Caco-2 (cell line): ENCODE results near the gene SCAP. TPM values are rescaled to one million over a fixed set of nuclear protein-coding genes. Genes with fewer than 3 reads are reported as not detected.

Experiments
- BruUV-seq: library from RNA; stranded (reverse); fragments of 400-500 nt; replicated peaks from 2 replicates; lab custom pipeline; 2021; lab: Mats Ljungman, UMichigan
- CTCF ChIA-PET: fragments of 300-600 bp; sonication (Branson Sonifier 250); formaldehyde crosslinking; loops from one replicate; lab custom pipeline; 2022; ENCODE audit warnings: antibody characterized with exemption; lab: Charles Lee
- POLR2A ChIA-PET: fragments of 300-600 bp; sonication (Branson Sonifier 250); formaldehyde crosslinking; loops from one replicate; lab custom pipeline; 2022; ENCODE audit warnings: antibody characterized with exemption; lab: Charles Lee
- DNase-seq, 2 experiments: peaks; one replicate each; pipeline versions ENCODE4 v3.0.0 to v3.0.0-alpha.2; 2020 to 2022
- H3K27me3 ChIP-seq: replicated peaks from 2 replicates; pipeline ENCODE4 v1.6.0; 2011; ENCODE audit warnings: low read length; ENCODE audit not compliant: control insufficient read depth, insufficient read depth
- H3K36me3 ChIP-seq: 2 replicates; pipeline ENCODE4 v1.5.1; 2011; ENCODE audit warnings: low read length; ENCODE audit not compliant: control insufficient read depth, insufficient read depth
- H3K4me1 ChIP-seq: fragments of 250-450 bp; sonication (Bioruptor Pico); 2 replicates; pipeline ENCODE4 v1.5.1; 2020; ENCODE audit warnings: mild to moderate bottlenecking
- H3K4me3 ChIP-seq: 2 replicates; pipeline ENCODE4 v1.5.1; 2011; ENCODE audit warnings: low read depth, mild to moderate bottlenecking, control low read depth, low read length
- H3K9me3 ChIP-seq: fragments of 250-450 bp; sonication (Bioruptor Pico); 2 replicates; pipeline ENCODE4 v1.5.1; 2020; ENCODE audit warnings: mild to moderate bottlenecking, moderate library complexity
- H3K27ac Mint-ChIP-seq: one replicate; pipeline ENCODE4 v1.8.0; 2022; ENCODE audit warnings: mixed read lengths; ENCODE audit not compliant: unreplicated experiment
- H3K27me3 Mint-ChIP-seq: one replicate; pipeline ENCODE4 v1.8.0; 2022; ENCODE audit warnings: mixed read lengths; ENCODE audit not compliant: insufficient read depth, unreplicated experiment
- H3K36me3 Mint-ChIP-seq: one replicate; pipeline ENCODE4 v1.8.0; 2022; ENCODE audit warnings: mild to moderate bottlenecking, mixed read lengths; ENCODE audit not compliant: insufficient read depth, unreplicated experiment
- H3K4me1 Mint-ChIP-seq: one replicate; pipeline ENCODE4 v1.8.0; 2022; ENCODE audit warnings: low read depth, mixed read lengths; ENCODE audit not compliant: unreplicated experiment
- H3K4me3 Mint-ChIP-seq: one replicate; pipeline ENCODE4 v1.8.0; 2022; ENCODE audit warnings: mild to moderate bottlenecking, moderate library complexity, mixed read lengths; ENCODE audit not compliant: unreplicated experiment
- H3K9me3 Mint-ChIP-seq: one replicate; pipeline ENCODE4 v1.8.0; 2022; ENCODE audit warnings: mixed read lengths; ENCODE audit not compliant: unreplicated experiment
- CTCF ChIP-seq, 2 experiments: fragments of 200-600 bp in 1 of 2; IDR thresholded peaks; 1 replicate in 1 of 2; 2 replicates in 1 of 2; pipeline versions ENCODE4 v1.5.1 to v1.8.0; 2011 to 2022; ENCODE audit warnings: antibody characterized with exemption in 1 of 2, control low read depth in 1 of 2, inconsistent platforms in 1 of 2, low read depth in 1 of 2, low read length in 1 of 2, mild to moderate bottlenecking in 1 of 2, moderate library complexity in 1 of 2; ENCODE audit not compliant: insufficient read depth in 1 of 2, severe bottlenecking in 1 of 2, unreplicated experiment in 1 of 2
- intact Hi-C: fragments of 100-400 bp; cut with micrococcal nuclease; formaldehyde crosslinking; loops from one replicate; pipeline ENCODE4 v1.10.0; 2022; ENCODE audit not compliant: unreplicated experiment
- total RNA-seq: library from RNA; stranded (reverse); gene quantifications from 2 replicates; pipeline ENCODE4 v1.2.3, GENCODE V29; 2022

The SCAP gene
- total RNA-seq, 1 experiment from 2014 or later = 115 TPM

- Mint-ChIP-seq H3K9me3 (no peaks in the 10 kb centered on the region), H3K36me3 (peaks cover 47% of the 10 kb centered on the region), H3K4me1 (peaks cover 32% of the 10 kb centered on the region), H3K4me3 (no peak overlapping the region), H3K27ac (no peak overlapping the region), H3K27me3 (no peaks in the 10 kb centered on the region)
- BruUV-seq = no TSS peak
- Histone ChIP-seq H3K27me3 (no peaks in the 10 kb centered on the region), H3K4me1 (peaks cover 25% of the 10 kb centered on the region), H3K4me3 (no peak overlapping the region), H3K9me3 (no peaks in the 10 kb centered on the region; the same call in 1 of the 2 replicates), H3K36me3 (peaks cover 9% of the 10 kb centered on the region)
- ChIA-PET POLR2A (no interaction called here), CTCF (no interaction called here)
- intact Hi-C loops = no loop called here
- no peak for TF ChIP-seq CTCF (IDR thresholded peaks at IDR 0.05; ENCODE audit: insufficient read depth in 1 of 2, low read depth in 1 of 2, low read length in 1 of 2, severe bottlenecking in 1 of 2, unreplicated experiment in 1 of 2)
- no peak for DNase-seq
Measured at GRCh38 chr3:47430606-47431005, 45.1 kb downstream of the SCAP start.

GRCh38 chr3:47429476-47430270 is 46.1 kb downstream of the SCAP start:
- Mint-ChIP-seq H3K4me1 (peaks cover 31% of the 10 kb centered on the region), H3K27me3 (no peaks in the 10 kb centered on the region), H3K36me3 (peaks cover 49% of the 10 kb centered on the region), H3K9me3 (no peaks in the 10 kb centered on the region), H3K27ac (no peak overlapping the region), H3K4me3 (no peak overlapping the region)
- TF ChIP-seq CTCF (IDR thresholded peaks at IDR 0.05; ENCODE audit: insufficient read depth in 1 of 2, low read depth in 1 of 2, low read length in 1 of 2, severe bottlenecking in 1 of 2, unreplicated experiment in 1 of 2) = no peak
- H3K9me3 ChIP-seq = no peaks in the 10 kb centered on the region
- no peak for DNase-seq
- intact Hi-C loops = no loop called here
- H3K27me3 ChIP-seq = no peaks in the 10 kb centered on the region
- ChIA-PET CTCF (no interaction called here), POLR2A (no interaction called here)
- BruUV-seq = no TSS peak
- peaks cover 20% of the 10 kb centered on the region for H3K4me1 ChIP-seq
- H3K4me3 ChIP-seq = no peak overlapping the region
- peaks cover 9% of the 10 kb centered on the region for H3K36me3 ChIP-seq

- Mint-ChIP-seq H3K27ac (no peak overlapping the region), H3K4me3 (no peak overlapping the region), H3K4me1 (peaks cover 27% of the 10 kb centered on the region), H3K27me3 (no peaks in the 10 kb centered on the region), H3K36me3 (peaks cover 48% of the 10 kb centered on the region), H3K9me3 (no peaks in the 10 kb centered on the region)
- Histone ChIP-seq H3K4me1 (peaks cover 10% of the 10 kb centered on the region), H3K27me3 (no peaks in the 10 kb centered on the region), H3K9me3 (no peaks in the 10 kb centered on the region), H3K36me3 (peaks cover 7% of the 10 kb centered on the region), H3K4me3 (no peak overlapping the region)
- intact Hi-C loops = no loop called here
- DNase-seq = no peak
- BruUV-seq = no TSS peak
- CTCF ChIA-PET = no interaction called here
- no peak for TF ChIP-seq CTCF (IDR thresholded peaks at IDR 0.05; ENCODE audit: insufficient read depth in 1 of 2, low read depth in 1 of 2, low read length in 1 of 2, severe bottlenecking in 1 of 2, unreplicated experiment in 1 of 2)
- POLR2A ChIA-PET = no interaction called here
Measured at GRCh38 chr3:47428662-47429061, 47.1 kb downstream of the SCAP start.
